PFSK-1 (cell line): Measurements from ENCODE around the gene ARHGEF16.

ENCODE experiments used
- POLR2AphosphoS5 ChIP-seq: IDR thresholded peaks from 2 replicates; pipeline ENCODE4 v1.6.1; 2012; ENCODE audit warnings: low read depth, mild to moderate bottlenecking, control low read depth, low read length, moderate library complexity
- REST ChIP-seq, 2 experiments: IDR thresholded peaks; 2 replicates each; pipeline versions ENCODE4 v1.6.1 to v1.8.0; 2011 to 2012; ENCODE audit warnings: low read depth in 2 of 2, low read length in 2 of 2, control low read depth in 1 of 2, inconsistent platforms in 1 of 2, mild to moderate bottlenecking in 1 of 2, moderate library complexity in 1 of 2; ENCODE audit not compliant: insufficient read depth in 1 of 2
- SIN3A ChIP-seq: IDR thresholded peaks from 2 replicates; pipeline ENCODE4 v1.6.1; 2012; ENCODE audit warnings: mild to moderate bottlenecking, low read length, moderate library complexity, borderline replicate concordance; ENCODE audit not compliant: insufficient read depth
- TAF1 ChIP-seq: IDR thresholded peaks from 2 replicates; pipeline ENCODE4 v1.6.1; 2012; ENCODE audit warnings: low read length, control low read depth, borderline replicate concordance; ENCODE audit not compliant: insufficient read depth

GRCh38 chr1:3483380-3483779, 28.9 kb downstream of the ARHGEF16 start:
- TF ChIP-seq POLR2AphosphoS5 (no peak), TAF1 (no peak), SIN3A (no peak), REST (IDR thresholded peaks at IDR 0.05; ENCODE audit: insufficient read depth in 1 of 2, low read depth in 2 of 2, low read length in 2 of 2) (no peak)
